HG03457 (cell line): Measurements from ENCODE around the gene CC2D1A.

Source experiments
- ATAC-seq: cut with Tn5 transposase; IDR thresholded peaks from one replicate; pipeline ENCODE4 v1.9.1; 2021; ENCODE audit warnings: moderate number of reproducible peaks; ENCODE audit not compliant: unreplicated experiment

Gene CC2D1A

GRCh38 chr19:13977803-13978202, 71.8 kb downstream of the CC2D1A start:
- ATAC-seq: no peak

GRCh38 chr19:13978351-13979243, 72.6 kb downstream of the CC2D1A start:
- no peak for ATAC-seq

- no peak for ATAC-seq
Measured at GRCh38 chr19:13979244-13979615, 73.2 kb downstream of the CC2D1A start.

GRCh38 chr19:13979686-13980085, 73.7 kb downstream of the CC2D1A start:
- ATAC-seq: no peak

- ATAC-seq: no peak
Measured at GRCh38 chr19:13980340-13980739, 74.3 kb downstream of the CC2D1A start.
